ENCODE data around the gene S100A9. TPM values are rescaled to one million over a fixed set of nuclear protein-coding genes. Genes with fewer than 3 reads are reported as not detected.

Gene S100A9
- total RNA-seq, 6 experiments from 2014 or later = not detected

- no peak for TF ChIP-seq CTCF (IDR thresholded peaks at IDR 0.05)
- no peaks in the 10 kb centered on the region for H3K9me3 Mint-ChIP-seq
Observed at GRCh38 chr1:153336650-153337049, 21.0 kb upstream of the S100A9 start.

GRCh38 chr1:153337980-153338853 is 19.4 kb upstream of the S100A9 start:
- H3K27me3 Mint-ChIP-seq (ENCODE audit: insufficient read depth) = peaks cover 7% of the 10 kb centered on the region
- H3K9me3 Mint-ChIP-seq = no peaks in the 10 kb centered on the region
- no peak for DNase-seq
- TF ChIP-seq CTCF (IDR thresholded peaks at IDR 0.05) = no peak
- H3K36me3 Mint-ChIP-seq (ENCODE audit: low read depth) = no peaks in the 10 kb centered on the region
- H3K4me3 Mint-ChIP-seq = no peak overlapping the region
- H3K27ac Mint-ChIP-seq = no peak overlapping the region
- H3K4me1 Mint-ChIP-seq (ENCODE audit: low read depth) = no peaks in the 10 kb centered on the region

More at GRCh38 chr1:153336650-153337049, 21.0 kb upstream of the S100A9 start:
- no peak for DNase-seq
- no peaks in the 10 kb centered on the region for H3K36me3 Mint-ChIP-seq (ENCODE audit: low read depth)
- H3K27me3 Mint-ChIP-seq (ENCODE audit: insufficient read depth) = peaks cover 7% of the 10 kb centered on the region
- no peak overlapping the region for H3K27ac Mint-ChIP-seq
- H3K4me3 Mint-ChIP-seq = no peak overlapping the region
- H3K4me1 Mint-ChIP-seq (ENCODE audit: low read depth) = no peaks in the 10 kb centered on the region

GRCh38 chr1:153339802-153340201 is 17.9 kb upstream of the S100A9 start:
- no peak for DNase-seq
- Mint-ChIP-seq H3K36me3 (ENCODE audit: low read depth) (no peaks in the 10 kb centered on the region), H3K4me3 (no peak overlapping the region), H3K4me1 (ENCODE audit: low read depth) (no peaks in the 10 kb centered on the region), H3K27me3 (ENCODE audit: insufficient read depth) (peaks cover 11% of the 10 kb centered on the region), H3K9me3 (no peaks in the 10 kb centered on the region), H3K27ac (no peak overlapping the region)
- no peak for TF ChIP-seq CTCF (IDR thresholded peaks at IDR 0.05)

- Mint-ChIP-seq H3K36me3 (ENCODE audit: low read depth) (no peaks in the 10 kb centered on the region), H3K9me3 (no peaks in the 10 kb centered on the region), H3K4me1 (ENCODE audit: low read depth) (no peaks in the 10 kb centered on the region), H3K27me3 (ENCODE audit: insufficient read depth) (peaks cover 11% of the 10 kb centered on the region), H3K4me3 (no peak overlapping the region), H3K27ac (no peak overlapping the region)
- no peak for TF ChIP-seq CTCF (IDR thresholded peaks at IDR 0.05)
- DNase-seq = no peak
Observed at GRCh38 chr1:153340356-153340755, 17.3 kb upstream of the S100A9 start.

- Mint-ChIP-seq H3K4me3 (no peak overlapping the region), H3K27me3 (ENCODE audit: insufficient read depth) (peaks cover 9% of the 10 kb centered on the region), H3K9me3 (no peaks in the 10 kb centered on the region), H3K27ac (no peak overlapping the region), H3K36me3 (ENCODE audit: low read depth) (no peaks in the 10 kb centered on the region), H3K4me1 (ENCODE audit: low read depth) (no peaks in the 10 kb centered on the region)
- no peak for TF ChIP-seq CTCF (IDR thresholded peaks at IDR 0.05)
- no peak for DNase-seq
Observed at GRCh38 chr1:153341431-153341934, 16.2 kb upstream of the S100A9 start.

Measured in HFFc6 (cell line).